NT2/D1 (cell line): ENCODE measurements around the gene RBBP8NL.
"Not testable (repeated sequence)": the region's sequence is repeated elsewhere in the genome, so short reads cannot be mapped to it uniquely, and the experiment has no call there.

Experiments
- DNase-seq: peaks from one replicate; pipeline ENCODE4 v3.0.0-alpha.2; 2011; ENCODE audit warnings: low read depth, low spot score
- H3K27me3 ChIP-seq: 2 replicates; pipeline ENCODE4 v1.6.0; 2011; ENCODE audit warnings: mild to moderate bottlenecking; ENCODE audit not compliant: insufficient read length, insufficient read depth
- H3K36me3 ChIP-seq: 2 replicates; pipeline ENCODE4 v1.6.1; 2011; ENCODE audit warnings: mild to moderate bottlenecking, low read length, mixed read lengths; ENCODE audit not compliant: insufficient read depth, insufficient read length
- H3K4me1 ChIP-seq: 2 replicates; pipeline ENCODE4 v1.5.1; 2011; ENCODE audit not compliant: insufficient read depth, insufficient read length
- H3K4me3 ChIP-seq: 2 replicates; pipeline ENCODE4 v1.5.1; 2011; ENCODE audit warnings: low read depth; ENCODE audit not compliant: insufficient read length
- H3K9ac ChIP-seq: 2 replicates; pipeline ENCODE4 v1.6.0; 2011; ENCODE audit warnings: low read depth; ENCODE audit not compliant: insufficient read length
- H3K9me3 ChIP-seq: 2 replicates; pipeline ENCODE4 v1.5.1; 2011; ENCODE audit warnings: mild to moderate bottlenecking, low read length; ENCODE audit not compliant: insufficient read depth
- SUZ12 ChIP-seq: IDR thresholded peaks from 2 replicates; pipeline ENCODE4 v1.6.1; 2011; ENCODE audit not compliant: insufficient read length, insufficient read depth; ENCODE audit errors: extremely low read depth
- YY1 ChIP-seq: IDR thresholded peaks from 2 replicates; pipeline ENCODE4 v1.6.1; 2011; ENCODE audit not compliant: insufficient read length, insufficient read depth
- ZNF274 ChIP-seq: IDR thresholded peaks from 2 replicates; pipeline ENCODE4 v1.6.1; 2011; ENCODE audit warnings: mild to moderate bottlenecking, low read depth, low read length

The RBBP8NL gene

GRCh38 chr20:62376112-62377063 is 51.0 kb downstream of the RBBP8NL start:
- Histone ChIP-seq H3K9me3 (no peaks in the 10 kb centered on the region; the same call in 1 of the 2 replicates), H3K36me3 (peaks cover 7% of the 10 kb centered on the region), H3K9ac (peak overlapping the region; percentile 73), H3K27me3 (no peaks in the 10 kb centered on the region), H3K4me1 (peaks cover 29% of the 10 kb centered on the region), H3K4me3 (no peak overlapping the region)
- TF ChIP-seq YY1: no peak
- TF ChIP-seq SUZ12: no peak
- TF ChIP-seq ZNF274: no peak
- peak; percentile 87 for DNase-seq

GRCh38 chr20:62374331-62375152 is 52.8 kb downstream of the RBBP8NL start:
- Histone ChIP-seq H3K9ac (peak overlapping the region; percentile 14), H3K4me1 (peaks cover 39% of the 10 kb centered on the region), H3K36me3 (peaks cover 7% of the 10 kb centered on the region), H3K27me3 (no peaks in the 10 kb centered on the region), H3K9me3 (no peaks in the 10 kb centered on the region; the same call in 1 of the 2 replicates), H3K4me3 (no peak overlapping the region)
- TF ChIP-seq ZNF274: no peak
- TF ChIP-seq SUZ12: no peak
- TF ChIP-seq YY1: no peak
- no peak for DNase-seq

- H3K9ac ChIP-seq, DNase-seq, H3K9me3 ChIP-seq, H3K36me3 ChIP-seq, H3K4me3 ChIP-seq, H3K27me3 ChIP-seq: not testable (repeated sequence)
- H3K4me1 ChIP-seq: peaks cover 44% of the 10 kb centered on the region
These were observed 53.6 kb downstream of the RBBP8NL start for GRCh38 chr20:62373631-62374179.

- TF ChIP-seq SUZ12 (no peak), ZNF274 (no peak), YY1 (no peak)
- Histone ChIP-seq H3K36me3 (peaks cover 2% of the 10 kb centered on the region), H3K9ac (peak overlapping the region; percentile 50), H3K4me3 (no peak overlapping the region), H3K27me3 (no peaks in the 10 kb centered on the region), H3K9me3 (no peaks in the 10 kb centered on the region; the same call in 1 of the 2 replicates), H3K4me1 (peaks cover 47% of the 10 kb centered on the region)
- no peak for DNase-seq
These were observed 55.0 kb downstream of the RBBP8NL start for GRCh38 chr20:62372042-62372993.

GRCh38 chr20:62371588-62372041 is 55.7 kb downstream of the RBBP8NL start:
- peak overlapping the region; percentile 50 for H3K9ac ChIP-seq
- no peak for DNase-seq
- no peaks in the 10 kb centered on the region for H3K36me3 ChIP-seq
- no peaks in the 10 kb centered on the region for H3K27me3 ChIP-seq
- H3K9me3 ChIP-seq: no peaks in the 10 kb centered on the region; the same call in 1 of the 2 replicates
- H3K4me3 ChIP-seq: no peak overlapping the region
- TF ChIP-seq YY1 (no peak), SUZ12 (no peak), ZNF274 (no peak)
- H3K4me1 ChIP-seq: peaks cover 46% of the 10 kb centered on the region

- Histone ChIP-seq H3K4me1 (peaks cover 43% of the 10 kb centered on the region), H3K9me3 (no peaks in the 10 kb centered on the region; the same call in 1 of the 2 replicates), H3K9ac (no peak overlapping the region), H3K4me3 (no peak overlapping the region), H3K36me3 (no peaks in the 10 kb centered on the region), H3K27me3 (no peaks in the 10 kb centered on the region)
- TF ChIP-seq SUZ12 (no peak), YY1 (no peak), ZNF274 (no peak)
- no peak for DNase-seq
These were observed 56.3 kb downstream of the RBBP8NL start for GRCh38 chr20:62370807-62371587.
